AG10803 (cell line): Measurements from ENCODE around the gene ZFHX3.

ENCODE experiments used
- DNase-seq: peaks from one replicate; pipeline ENCODE4 v3.0.0; 2010; ENCODE audit warnings: low read depth
- H3K4me3 ChIP-seq: 2 replicates; pipeline ENCODE4 v1.5.1; 2011; ENCODE audit warnings: mild to moderate bottlenecking, low read length, control low read depth
- TF ChIP-seq, protein P1 (sequence below): conservative IDR thresholded peaks from 2 replicates; pipeline ENCODE4 v1.5.1; 2011; ENCODE audit warnings: mild to moderate bottlenecking, low read length, control low read depth, inconsistent platforms

ZFHX3 gene

DNA sequence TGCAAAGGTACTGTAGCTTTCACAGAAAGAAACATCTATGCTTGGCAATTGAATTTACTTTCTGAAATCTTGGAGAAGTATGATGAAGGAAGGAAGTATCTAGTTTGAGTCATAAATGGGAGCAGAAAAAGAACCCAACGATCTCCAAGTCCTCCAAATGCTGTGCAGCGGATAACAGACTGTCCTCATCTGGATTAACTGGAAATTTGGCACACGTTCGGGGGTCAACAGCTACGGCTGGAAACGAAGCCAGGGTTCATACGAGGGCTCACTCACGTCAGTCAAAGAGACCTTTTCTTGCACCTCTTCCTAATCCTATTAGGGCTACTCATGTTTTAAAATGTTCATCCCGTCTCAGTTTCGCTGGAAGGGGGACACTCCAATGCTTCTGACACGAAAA, 152.0 kb downstream of the ZFHX3 start:
- TF ChIP-seq, protein P1, sequence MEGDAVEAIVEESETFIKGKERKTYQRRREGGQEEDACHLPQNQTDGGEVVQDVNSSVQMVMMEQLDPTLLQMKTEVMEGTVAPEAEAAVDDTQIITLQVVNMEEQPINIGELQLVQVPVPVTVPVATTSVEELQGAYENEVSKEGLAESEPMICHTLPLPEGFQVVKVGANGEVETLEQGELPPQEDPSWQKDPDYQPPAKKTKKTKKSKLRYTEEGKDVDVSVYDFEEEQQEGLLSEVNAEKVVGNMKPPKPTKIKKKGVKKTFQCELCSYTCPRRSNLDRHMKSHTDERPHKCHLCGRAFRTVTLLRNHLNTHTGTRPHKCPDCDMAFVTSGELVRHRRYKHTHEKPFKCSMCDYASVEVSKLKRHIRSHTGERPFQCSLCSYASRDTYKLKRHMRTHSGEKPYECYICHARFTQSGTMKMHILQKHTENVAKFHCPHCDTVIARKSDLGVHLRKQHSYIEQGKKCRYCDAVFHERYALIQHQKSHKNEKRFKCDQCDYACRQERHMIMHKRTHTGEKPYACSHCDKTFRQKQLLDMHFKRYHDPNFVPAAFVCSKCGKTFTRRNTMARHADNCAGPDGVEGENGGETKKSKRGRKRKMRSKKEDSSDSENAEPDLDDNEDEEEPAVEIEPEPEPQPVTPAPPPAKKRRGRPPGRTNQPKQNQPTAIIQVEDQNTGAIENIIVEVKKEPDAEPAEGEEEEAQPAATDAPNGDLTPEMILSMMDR: no peak
- DNase-seq: peak; percentile 22
- H3K4me3 ChIP-seq: no peak overlapping the region

DNA sequence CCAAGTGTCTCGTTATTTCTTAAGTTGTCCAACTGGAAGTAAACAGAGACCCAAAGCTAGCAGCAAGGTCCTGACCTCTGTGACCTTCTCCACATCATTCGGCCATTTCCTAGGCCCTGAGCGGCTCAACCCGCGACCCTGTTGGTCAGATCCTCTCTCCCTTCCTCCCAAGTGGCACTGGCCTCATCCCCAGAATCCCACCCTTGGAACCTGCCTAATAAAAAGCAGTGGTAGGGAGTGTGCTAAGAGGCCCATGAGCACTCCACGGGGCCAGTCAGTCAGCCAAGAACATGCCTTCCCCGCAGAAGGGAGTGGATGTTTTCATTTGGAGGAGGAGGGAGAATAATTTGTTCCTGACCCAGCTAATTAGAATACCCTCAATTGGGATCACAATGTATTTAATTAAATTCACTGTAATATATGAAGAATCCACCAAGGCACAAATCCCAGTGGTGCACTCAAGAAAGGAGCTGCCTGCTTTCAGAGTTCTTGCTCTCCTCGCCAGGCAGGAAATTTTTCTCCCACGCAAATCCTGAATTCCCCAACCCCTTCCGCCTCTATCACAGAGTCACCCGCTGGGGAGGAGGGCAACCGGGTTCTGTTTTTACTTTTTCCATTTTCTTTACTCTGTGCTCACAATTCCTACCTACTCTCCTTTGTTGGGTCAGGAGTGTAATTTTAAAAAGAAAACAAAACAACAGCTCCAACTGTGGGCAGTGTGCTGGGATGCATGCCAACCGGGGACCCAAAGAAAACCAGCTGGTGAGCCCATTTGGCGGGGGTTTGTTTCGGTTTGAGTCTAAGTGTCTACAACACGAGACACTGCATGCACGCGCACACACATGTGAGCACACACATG, 153.4 kb downstream of the ZFHX3 start:
- no peak overlapping the region for H3K4me3 ChIP-seq
- TF ChIP-seq, protein P1: no peak
- peak; percentile 21 for DNase-seq

DNA sequence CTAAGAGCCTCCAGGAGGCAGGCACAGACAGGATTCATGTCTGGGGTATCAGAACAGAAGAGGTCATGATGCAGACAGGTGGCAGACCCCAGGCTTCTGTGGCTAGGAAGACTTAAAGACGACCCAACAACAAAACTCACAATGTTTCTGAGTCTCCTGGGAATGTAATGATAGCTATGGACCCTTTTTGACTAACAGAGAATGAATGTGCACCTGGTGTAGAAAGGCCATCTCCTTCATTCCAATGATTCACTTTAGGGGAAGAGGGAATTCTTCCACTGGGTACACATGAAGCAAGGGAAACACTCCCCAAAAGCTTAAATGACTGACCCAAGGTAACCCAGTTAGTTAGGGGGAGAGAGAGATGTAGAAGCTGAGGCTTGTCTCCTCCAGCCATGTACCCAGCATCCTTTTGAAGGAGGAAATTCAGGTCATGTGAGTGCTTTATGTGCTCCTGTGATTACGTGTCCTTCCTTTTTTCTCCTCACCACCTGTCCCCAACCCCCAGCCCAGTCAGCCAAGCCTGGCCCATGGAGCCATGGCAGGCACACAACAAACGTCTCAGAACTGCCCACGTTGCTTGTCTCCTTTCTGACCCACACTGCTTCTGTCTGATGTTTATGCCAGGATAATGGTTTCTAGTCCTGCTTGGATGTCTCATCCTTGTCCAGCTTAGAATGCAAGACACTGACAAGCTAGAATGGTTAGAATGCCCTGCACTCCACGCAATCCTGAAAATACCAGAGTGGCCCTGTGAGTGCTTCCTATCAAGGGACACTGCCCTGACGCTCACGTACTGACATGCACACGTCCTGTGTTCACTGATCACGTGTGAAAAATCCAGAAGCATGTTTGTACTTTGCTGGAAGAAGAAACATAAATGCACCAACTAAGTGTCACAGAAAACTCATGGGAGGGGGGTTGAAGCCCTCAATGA, 156.4 kb downstream of the ZFHX3 start:
- DNase-seq: no peak
- TF ChIP-seq, protein P1: no peak
- H3K4me3 ChIP-seq: no peak overlapping the region

DNA sequence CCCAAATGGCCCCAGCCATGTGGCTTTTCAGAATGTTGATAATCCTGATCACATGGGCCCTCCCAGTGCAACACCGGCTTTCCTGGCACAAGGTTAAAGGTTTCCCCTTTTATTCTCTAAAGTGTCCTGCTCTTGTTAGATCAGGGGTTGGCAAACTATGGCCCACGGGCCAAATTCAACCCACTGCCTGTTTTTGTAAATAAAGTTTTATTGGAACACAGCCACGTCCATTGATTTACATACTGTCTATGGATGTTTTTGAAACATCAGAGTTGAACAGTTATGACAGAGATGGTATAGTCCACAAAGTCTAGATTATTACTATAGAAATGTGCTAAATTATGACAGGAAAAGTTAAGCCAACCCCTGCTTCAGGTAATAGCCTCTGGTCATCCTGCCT, 157.3 kb downstream of the ZFHX3 start:
- TF ChIP-seq, protein P1: no peak
- H3K4me3 ChIP-seq: no peak overlapping the region
- no peak for DNase-seq

DNA sequence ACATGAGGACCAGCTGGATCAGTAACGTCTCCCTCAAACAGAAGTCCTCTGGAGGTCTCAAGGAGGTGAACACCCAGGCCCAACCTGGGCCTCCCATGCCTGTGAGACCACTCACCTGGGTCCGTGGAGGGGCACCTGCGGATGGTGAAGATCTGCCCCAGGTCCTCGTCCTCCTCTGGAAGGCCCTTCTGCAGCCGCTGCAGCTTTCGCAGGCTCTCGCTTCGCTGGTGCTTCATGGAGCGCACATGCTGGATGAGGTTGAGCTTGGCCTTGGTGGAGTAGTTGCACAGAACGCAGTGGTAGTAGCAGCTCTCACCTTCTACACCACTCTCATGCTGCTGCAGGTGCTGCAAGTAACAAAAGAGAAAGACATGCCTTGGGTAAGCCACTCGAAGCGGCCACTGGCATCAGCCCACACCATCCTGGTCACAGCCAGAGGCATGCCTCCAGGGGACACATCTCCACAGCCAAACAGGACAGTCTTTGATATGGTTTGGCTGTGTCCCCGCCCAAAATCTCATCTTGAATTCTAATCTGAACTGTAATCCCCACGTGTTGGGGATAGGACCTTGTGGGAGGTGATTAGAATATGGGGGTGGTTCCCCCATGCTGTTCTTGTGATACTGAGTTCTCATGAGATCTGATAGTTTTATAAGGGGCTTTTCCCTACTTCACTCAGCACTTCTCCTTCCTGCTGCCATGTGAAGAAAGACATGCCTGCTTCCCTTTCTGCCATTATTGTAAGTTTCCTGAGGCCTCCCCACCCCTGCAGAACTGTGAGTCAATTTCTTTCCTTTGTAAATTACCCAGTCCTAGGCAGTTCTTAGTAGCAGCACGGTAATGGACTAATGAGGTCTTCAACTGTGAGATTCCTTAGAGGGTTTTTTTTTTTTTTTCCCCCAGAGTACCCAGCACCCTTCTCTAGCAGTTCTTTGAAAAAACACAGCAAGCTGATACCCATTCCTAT, 158.0 kb downstream of the ZFHX3 start:
- no peak for DNase-seq
- TF ChIP-seq, protein P1: no peak
- H3K4me3 ChIP-seq: no peak overlapping the region

DNA sequence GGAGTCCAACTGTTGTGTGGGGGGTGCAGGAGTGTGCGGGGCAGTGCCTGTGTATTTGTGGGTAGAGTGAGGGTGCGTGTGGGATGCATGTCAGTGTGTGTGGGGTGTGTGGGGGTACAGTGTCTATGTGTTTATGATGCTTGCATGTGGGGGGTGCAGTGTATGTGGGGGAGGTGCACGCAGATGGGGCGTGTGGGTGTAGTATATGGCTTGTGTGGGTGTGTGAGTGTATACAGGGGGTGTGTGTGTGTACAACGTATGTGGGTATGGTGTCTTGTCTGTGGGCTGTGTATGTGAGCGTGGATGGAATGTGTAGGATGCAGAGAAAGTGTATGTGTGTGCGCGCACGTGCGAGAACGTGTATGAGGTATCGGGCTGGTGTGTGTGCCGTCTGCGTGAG, 160.4 kb downstream of the ZFHX3 start:
- H3K4me3 ChIP-seq: no peak overlapping the region
- TF ChIP-seq, protein P1: no peak
- no peak for DNase-seq
